HG03045 (cell line): ENCODE measurements around the gene MTG1.
A peak's percentile ranks its signal among the peaks of the same experiment; 100 is the strongest.
"Not testable (repeated sequence)": the region's sequence is repeated elsewhere in the genome, so short reads cannot be mapped to it uniquely, and the experiment has no call there.

Experiments used
- ATAC-seq: cut with Tn5 transposase; IDR thresholded peaks from one replicate; pipeline ENCODE4 v1.9.1; 2021; ENCODE audit warnings: mild to moderate bottlenecking, moderate library complexity; ENCODE audit not compliant: unreplicated experiment

The MTG1 gene

GRCh38 chr10:133358162-133358924 lies 35.6 kb upstream of the MTG1 start:
- no peak for ATAC-seq

DNA sequence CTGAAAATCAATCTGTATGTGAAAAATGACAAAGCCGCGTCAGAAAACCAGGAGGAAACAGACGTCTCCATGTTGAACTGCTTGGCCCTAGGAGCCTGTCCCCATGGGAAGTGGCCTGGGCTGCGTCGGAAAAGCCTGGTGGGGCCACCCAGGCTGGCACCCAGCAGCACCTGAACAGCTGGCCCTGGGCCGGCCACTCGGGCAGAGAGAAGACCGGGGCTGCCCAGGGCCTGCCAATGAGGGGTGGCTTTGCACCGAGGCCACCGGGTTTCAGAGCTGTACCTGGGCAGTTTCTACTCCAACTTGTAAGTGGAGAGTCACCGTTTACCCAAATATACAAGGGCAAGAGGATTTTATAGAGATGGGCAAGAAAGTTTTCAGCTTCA lies 35.0 kb upstream of the MTG1 start:
- ATAC-seq, result no peak

- no peak for ATAC-seq
Observed at GRCh38 chr10:133359554-133359971, 34.4 kb upstream of the MTG1 start.

GRCh38 chr10:133359972-133360610 lies 33.9 kb upstream of the MTG1 start:
- no peak for ATAC-seq

DNA sequence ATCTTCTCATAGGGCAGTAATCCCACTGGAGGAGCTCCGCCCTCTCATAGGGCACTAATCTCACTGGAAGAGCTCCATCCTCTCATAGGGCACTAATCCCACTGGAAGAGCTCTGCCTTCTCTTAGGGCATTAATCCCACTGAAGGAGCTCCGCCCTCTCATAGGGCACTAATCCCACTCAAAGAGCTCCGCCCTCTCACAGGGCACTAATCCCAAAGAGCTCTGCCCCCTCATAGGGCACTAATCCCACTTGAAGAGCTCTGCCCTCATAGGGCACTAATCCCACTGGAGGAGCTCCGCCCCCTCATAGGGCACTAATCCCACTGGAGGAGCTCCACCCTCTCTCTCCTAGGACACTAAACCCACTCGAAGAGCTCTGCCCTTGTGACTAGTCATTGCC lies 32.7 kb upstream of the MTG1 start:
- ATAC-seq, result no peak

GRCh38 chr10:133361773-133362441 lies 32.0 kb upstream of the MTG1 start:
- no peak for ATAC-seq

DNA sequence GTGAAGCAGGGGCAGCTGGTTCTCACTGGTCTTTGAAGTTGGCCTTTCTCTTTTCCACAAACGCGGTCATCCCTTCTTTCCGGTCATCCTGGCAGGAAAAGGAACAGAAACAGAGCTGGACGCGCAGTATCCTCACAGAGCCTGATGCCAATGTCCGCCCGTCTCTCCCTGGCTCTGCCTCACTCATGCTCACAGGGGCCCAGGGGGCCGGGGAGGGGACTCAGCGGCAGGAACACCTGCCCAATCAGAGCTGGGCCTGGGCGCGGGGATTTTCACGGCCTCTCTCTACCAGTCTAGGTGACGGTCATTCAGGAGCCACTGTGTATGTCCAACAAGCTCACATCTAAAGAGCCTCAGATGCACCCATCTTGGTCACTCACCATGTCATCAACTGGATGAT lies 31.1 kb upstream of the MTG1 start:
- ATAC-seq, result no peak

GRCh38 chr10:133364645-133365431 lies 29.1 kb upstream of the MTG1 start:
- no peak for ATAC-seq

DNA sequence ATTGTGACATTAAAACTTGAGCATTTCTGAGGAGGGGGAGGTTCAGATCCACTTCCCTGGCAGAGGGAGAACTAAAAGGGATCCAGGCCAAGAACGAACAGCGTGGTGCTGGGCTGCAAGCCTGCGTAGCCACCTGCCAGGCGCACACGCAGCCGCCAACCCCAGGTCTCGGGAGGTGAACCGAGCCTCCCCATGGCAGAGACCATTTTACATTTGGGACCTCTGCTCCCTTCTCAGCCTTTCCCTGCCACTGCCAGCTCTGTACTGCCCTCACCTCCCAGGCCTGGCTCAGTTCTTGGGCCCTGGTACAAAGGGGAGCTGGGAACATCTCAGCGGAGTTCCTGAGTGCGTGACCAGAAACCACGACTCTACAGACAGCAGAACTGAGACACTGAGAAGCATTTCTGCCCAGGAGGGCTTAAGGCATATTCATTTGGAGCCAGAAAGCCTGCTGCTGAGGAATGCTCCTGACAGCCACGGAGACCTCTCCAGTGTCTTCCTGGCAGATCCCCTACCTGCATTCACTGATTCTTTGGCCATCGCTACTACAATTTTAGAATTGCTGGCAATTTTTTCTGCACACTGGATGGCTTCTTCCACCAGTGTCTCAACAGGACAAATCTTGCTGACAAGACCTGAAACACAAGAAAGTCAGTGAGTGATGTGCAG lies 28.4 kb upstream of the MTG1 start:
- no peak for ATAC-seq

- ATAC-seq, result no peak
Observed at GRCh38 chr10:133366130-133366478, 27.9 kb upstream of the MTG1 start.

DNA sequence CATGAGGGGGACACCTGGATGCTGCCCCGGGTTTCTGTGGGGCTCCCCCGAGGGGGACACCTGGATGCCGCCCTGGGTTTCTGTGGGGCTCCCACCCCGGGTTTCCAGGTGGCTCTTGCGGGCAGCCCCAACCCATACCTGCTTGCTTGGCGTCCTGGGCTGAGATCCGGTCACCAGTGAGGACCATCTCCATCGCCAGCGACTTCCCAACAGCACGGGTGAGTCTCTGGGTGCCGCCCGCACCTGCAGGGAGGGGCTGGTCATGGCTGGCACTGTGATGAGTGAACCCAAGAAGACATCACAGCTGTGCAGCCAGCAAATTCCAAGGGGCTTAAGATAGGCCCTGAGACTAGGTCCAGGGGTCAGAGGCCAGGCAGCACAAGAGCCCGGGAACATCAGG lies 27.2 kb upstream of the MTG1 start:
- ATAC-seq, result no peak

DNA sequence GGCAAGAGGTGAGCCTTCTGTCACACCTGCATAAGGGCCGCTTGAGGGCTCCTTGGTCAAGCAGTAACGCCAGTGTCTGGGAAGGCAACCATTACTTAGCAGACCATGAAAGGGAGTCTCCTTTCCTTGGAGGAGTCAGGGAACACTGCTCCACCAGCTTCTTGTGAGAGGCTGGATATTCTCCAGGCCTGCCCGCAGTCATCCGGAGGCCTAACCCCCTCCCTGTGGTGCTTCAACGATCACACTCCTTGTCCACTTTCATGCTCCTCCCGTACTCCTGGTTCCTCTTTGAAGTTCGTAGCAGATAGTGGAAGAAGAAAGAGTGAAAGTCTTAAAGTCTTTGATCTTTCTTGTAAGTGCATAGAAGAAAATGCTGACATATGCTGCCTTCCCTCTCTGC lies 26.5 kb upstream of the MTG1 start:
- not testable (repeated sequence) for ATAC-seq

DNA sequence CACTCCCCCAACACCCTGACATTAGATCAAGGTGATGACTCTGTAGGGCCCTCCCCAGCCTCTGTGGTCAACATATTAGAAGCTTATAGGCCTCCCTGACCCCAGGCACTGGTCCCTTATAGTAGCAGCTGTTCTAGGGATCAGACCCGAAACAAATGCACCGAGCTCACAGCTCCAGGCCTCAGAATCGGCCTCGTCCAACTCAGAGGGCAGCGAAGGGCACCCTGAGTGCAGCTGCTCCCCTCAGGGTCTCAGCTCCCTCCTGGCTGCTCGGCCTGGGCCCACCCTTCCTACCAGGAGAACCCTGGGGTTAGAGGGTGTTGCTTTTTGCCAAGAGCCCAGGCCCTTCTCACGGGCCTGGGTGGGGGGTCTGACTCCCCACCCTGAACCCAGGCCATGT lies 25.8 kb upstream of the MTG1 start:
- no peak for ATAC-seq

DNA sequence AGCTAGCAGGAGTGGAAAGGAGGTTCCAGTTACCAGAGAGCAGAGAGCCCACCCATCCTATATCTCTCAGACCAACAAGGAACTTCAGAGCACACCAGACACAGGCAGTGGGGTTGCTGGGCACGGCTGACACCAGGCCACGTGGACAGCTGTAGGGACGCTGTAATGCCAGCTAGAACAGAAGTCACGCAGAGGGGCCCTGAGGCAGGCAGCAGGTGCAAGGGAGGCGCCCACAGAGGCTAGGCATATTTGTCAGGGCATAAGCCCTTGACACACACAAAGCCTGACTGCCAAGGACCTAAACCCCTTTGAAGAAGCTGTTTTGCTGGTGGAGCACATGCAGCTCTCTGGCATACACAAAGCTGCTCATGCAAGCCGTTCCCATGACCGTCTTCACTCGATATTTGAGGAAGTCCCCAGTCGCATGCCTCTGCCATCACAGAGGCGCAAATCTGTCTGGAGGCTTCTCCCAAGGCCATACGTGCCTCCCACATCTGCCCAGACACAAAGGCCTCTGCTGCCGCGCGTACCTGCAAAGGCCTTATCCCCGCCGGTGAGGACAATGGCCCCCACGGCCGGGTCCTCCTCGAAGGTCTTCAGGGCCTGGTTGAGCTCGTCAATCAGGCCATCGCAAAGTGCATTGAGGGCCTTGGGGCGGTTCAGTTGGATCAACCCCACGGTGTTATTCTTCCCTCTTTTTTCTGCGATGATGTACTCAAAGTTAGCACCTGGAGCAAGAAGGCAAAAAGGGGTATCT lies 23.7 kb upstream of the MTG1 start:
- no peak for ATAC-seq

- no peak for ATAC-seq
Observed at GRCh38 chr10:133372507-133372906, 21.4 kb upstream of the MTG1 start.

DNA sequence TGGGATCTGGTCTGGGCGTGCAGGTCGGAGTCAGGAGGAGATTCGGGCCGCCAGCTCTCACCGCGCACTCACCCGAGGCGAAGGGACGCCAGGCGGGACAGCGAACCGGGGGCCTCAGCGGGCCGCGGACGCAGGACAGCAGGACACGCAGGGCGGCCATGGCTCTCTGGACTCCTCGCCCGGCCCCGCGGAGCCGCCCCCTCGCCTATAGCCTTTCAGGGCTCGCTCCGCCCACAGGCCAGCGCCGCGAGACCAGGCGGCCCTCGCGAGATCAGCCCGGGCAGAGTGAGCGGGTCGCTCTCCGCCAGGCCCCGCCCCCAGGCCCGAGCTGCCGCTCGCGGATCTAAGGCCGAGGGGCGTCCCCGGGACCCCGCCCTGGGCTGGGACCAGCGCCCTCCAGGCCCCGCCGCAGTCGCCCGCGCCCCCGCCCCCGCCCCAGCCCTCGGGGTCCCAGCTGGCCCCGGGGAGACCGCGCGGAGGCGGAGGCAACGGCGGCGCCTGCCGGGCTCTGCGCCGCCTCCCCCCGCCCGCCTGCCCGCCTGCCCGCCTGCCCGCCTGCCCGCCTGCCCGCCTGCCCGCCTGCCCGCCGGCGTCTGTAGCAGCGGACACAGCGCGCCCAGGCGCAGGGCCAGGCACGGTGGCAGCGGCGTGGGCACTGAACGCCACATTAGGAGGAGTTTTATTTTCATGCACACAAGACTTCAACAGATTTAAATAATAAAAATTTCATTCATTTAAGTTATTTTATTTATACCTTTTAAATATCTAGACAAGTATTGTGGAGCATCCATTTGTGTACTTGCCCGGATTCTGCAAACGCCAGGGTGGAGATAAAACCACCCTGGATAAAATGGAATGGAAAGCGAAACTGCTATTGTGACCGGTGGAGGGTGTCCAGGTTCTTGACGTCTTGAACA lies 20.5 kb upstream of the MTG1 start, which contains the start of gene ECHS1:
Gene ECHS1 (minus strand): TSS at position 181 of the 917 bp plus-strand sequence. CDS start 21 bp downstream, at position 160.
- peak; percentile 90 for ATAC-seq

GRCh38 chr10:133375357-133376115 lies 18.4 kb upstream of the MTG1 start:
- no peak for ATAC-seq

DNA sequence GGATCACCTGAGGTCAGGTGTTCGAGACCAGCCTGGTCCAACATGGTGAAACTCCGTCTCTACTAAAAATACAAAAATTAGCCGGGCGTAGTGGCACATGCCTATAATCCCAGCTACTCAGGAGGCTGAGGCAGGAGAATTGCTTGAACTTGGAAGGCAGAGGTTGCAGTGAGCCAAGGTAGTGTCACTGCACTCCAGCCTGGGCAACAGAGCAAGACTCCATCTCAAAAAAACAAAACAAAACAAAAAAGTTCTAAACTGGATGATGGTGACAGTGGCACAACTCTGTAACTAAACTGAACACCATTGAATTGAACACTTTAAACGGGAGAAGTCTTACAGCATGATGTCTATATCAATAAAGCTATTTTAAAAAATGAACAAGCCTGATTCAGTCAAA lies 17.8 kb upstream of the MTG1 start:
- ATAC-seq, result not testable (repeated sequence)
